ENCODE measurements around the gene ZNF580. TPM values are rescaled to one million over a fixed set of nuclear protein-coding genes. Genes with fewer than 3 reads are reported as not detected.

Gene ZNF580
- total RNA-seq, 1 donor from 2014 or later: 35.8 TPM

GRCh38 chr19:55684946-55685681, 44.3 kb downstream of the ZNF580 start:
- no peak for TF ChIP-seq EZH2 (IDR thresholded peaks at IDR 0.05; ENCODE audit: insufficient read depth, low read length)
- TF ChIP-seq, protein P1, sequence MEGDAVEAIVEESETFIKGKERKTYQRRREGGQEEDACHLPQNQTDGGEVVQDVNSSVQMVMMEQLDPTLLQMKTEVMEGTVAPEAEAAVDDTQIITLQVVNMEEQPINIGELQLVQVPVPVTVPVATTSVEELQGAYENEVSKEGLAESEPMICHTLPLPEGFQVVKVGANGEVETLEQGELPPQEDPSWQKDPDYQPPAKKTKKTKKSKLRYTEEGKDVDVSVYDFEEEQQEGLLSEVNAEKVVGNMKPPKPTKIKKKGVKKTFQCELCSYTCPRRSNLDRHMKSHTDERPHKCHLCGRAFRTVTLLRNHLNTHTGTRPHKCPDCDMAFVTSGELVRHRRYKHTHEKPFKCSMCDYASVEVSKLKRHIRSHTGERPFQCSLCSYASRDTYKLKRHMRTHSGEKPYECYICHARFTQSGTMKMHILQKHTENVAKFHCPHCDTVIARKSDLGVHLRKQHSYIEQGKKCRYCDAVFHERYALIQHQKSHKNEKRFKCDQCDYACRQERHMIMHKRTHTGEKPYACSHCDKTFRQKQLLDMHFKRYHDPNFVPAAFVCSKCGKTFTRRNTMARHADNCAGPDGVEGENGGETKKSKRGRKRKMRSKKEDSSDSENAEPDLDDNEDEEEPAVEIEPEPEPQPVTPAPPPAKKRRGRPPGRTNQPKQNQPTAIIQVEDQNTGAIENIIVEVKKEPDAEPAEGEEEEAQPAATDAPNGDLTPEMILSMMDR (IDR thresholded peaks at IDR 0.05; ENCODE audit: insufficient read depth, low read depth, low read length): no peak
- peaks cover 4% of the 10 kb centered on the region for H3K4me1 ChIP-seq (ENCODE audit: insufficient read depth, low read length)
- peaks cover 4% of the 10 kb centered on the region for H3K36me3 ChIP-seq (ENCODE audit: insufficient read depth, low read length)
- Mint-ChIP-seq H3K4me1 (ENCODE audit: low read depth, unreplicated experiment) (peaks cover 19% of the 10 kb centered on the region), H3K27me3 (ENCODE audit: low read depth, unreplicated experiment) (no peaks in the 10 kb centered on the region), H3K36me3 (ENCODE audit: low read depth, unreplicated experiment) (peaks cover 11% of the 10 kb centered on the region), H3K9me3 (ENCODE audit: unreplicated experiment) (no peaks in the 10 kb centered on the region), H3K27ac (ENCODE audit: unreplicated experiment) (no peak overlapping the region), H3K4me3 (ENCODE audit: unreplicated experiment) (no peak overlapping the region)
- H4K20me1 ChIP-seq (ENCODE audit: insufficient read depth, low read length): peaks cover 87% of the 10 kb centered on the region
- no peaks in the 10 kb centered on the region for H3K9me3 ChIP-seq (ENCODE audit: insufficient read depth, low read depth, low read length)
- H3K27ac ChIP-seq (ENCODE audit: low read depth, low read length): no peak overlapping the region
- H3K4me3 ChIP-seq (ENCODE audit: insufficient read depth, low read depth, low read length): no peak overlapping the region
- DNase-seq (ENCODE audit: low read depth) (no peak), FAIRE-seq (no peak)
- H3K27me3 ChIP-seq (ENCODE audit: insufficient read depth, low read length): no peaks in the 10 kb centered on the region
- H2AFZ ChIP-seq (ENCODE audit: low read depth, low read length): no peak overlapping the region
- no peak overlapping the region for H3K4me2 ChIP-seq (ENCODE audit: low read length)
- H3K9ac ChIP-seq (ENCODE audit: low read length): no peak overlapping the region
- peaks cover 79% of the 10 kb centered on the region for H3K79me2 ChIP-seq (ENCODE audit: insufficient read depth, low read length)

DNA sequence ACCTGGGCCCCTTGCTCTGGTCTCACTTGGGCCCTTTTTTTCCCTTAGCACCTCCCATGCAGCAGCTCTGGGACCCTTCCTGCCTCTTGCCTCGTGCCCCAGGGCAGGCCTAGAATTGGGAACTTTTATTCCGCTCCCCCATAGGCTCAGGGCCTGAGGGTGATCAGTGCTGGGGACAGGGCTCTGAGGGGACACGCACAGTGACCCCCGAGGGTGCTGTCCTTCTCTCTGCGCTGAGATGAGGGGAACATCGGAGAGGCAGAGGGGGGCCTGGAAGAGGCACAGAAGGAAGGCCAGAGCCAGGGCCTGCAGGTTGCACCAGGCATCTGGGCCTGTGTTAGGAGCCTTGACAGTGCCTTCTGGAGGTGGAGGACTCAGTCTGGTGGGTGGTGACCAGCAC, 45.0 kb downstream of the ZNF580 start:
- Mint-ChIP-seq H3K27ac (ENCODE audit: unreplicated experiment) (no peak overlapping the region), H3K4me3 (ENCODE audit: unreplicated experiment) (no peak overlapping the region), H3K36me3 (ENCODE audit: low read depth, unreplicated experiment) (peaks cover 11% of the 10 kb centered on the region), H3K4me1 (ENCODE audit: low read depth, unreplicated experiment) (peaks cover 19% of the 10 kb centered on the region), H3K9me3 (ENCODE audit: unreplicated experiment) (no peaks in the 10 kb centered on the region), H3K27me3 (ENCODE audit: low read depth, unreplicated experiment) (no peaks in the 10 kb centered on the region)
- Histone ChIP-seq H3K27ac (ENCODE audit: low read depth, low read length) (no peak overlapping the region), H4K20me1 (ENCODE audit: insufficient read depth, low read length) (peaks cover 81% of the 10 kb centered on the region), H3K9ac (ENCODE audit: low read length) (no peak overlapping the region), H3K4me2 (ENCODE audit: low read length) (no peak overlapping the region), H3K36me3 (ENCODE audit: insufficient read depth, low read length) (peaks cover 4% of the 10 kb centered on the region), H3K9me3 (ENCODE audit: insufficient read depth, low read depth, low read length) (no peaks in the 10 kb centered on the region), H3K4me1 (ENCODE audit: insufficient read depth, low read length) (peaks cover 4% of the 10 kb centered on the region), H3K4me3 (ENCODE audit: insufficient read depth, low read depth, low read length) (no peak overlapping the region), H2AFZ (ENCODE audit: low read depth, low read length) (no peak overlapping the region), H3K79me2 (ENCODE audit: insufficient read depth, low read length) (peaks cover 72% of the 10 kb centered on the region), H3K27me3 (ENCODE audit: insufficient read depth, low read length) (no peaks in the 10 kb centered on the region)
- TF ChIP-seq EZH2 (IDR thresholded peaks at IDR 0.05; ENCODE audit: insufficient read depth, low read length): no peak
- TF ChIP-seq, protein P1 (IDR thresholded peaks at IDR 0.05; ENCODE audit: insufficient read depth, low read depth, low read length): no peak
- DNase-seq (ENCODE audit: low read depth): no peak
- FAIRE-seq: no peak
